ENCODE results near the gene ANKS1B.
"Not testable (repeated sequence)": the region's sequence is repeated elsewhere in the genome, so short reads cannot be mapped to it uniquely, and the experiment has no call there.

The ANKS1B gene

DNA sequence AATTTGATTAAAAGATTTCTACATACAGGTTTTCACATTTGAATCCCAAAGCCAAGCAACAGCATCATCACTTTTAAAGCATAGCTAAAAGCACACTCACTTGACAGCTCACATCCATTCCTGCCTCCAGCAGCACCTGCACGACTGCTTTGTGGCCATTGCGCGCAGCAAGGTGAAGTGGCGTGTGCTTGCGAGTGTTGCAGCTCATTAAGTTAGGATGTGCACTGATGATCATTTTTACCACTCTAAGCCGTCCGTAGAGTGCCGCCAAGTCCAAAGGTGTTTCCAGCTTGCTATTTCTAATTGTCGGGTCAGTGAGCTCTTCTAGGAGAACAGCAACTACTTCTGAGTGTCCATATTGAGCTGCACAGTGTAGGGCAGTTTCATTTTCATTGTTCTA, 178.4 kb downstream of the ANKS1B start:
- no peaks in the 10 kb centered on the region for H3K36me3 ChIP-seq (ENCODE audit: insufficient read depth, low read length)
- no peaks in the 10 kb centered on the region for H3K9me2 ChIP-seq (replicated peaks; ENCODE audit: low read depth, low read length)
- H3K27me3 ChIP-seq (ENCODE audit: insufficient read depth, low read length, poor library complexity, severe bottlenecking) = no peaks in the 10 kb centered on the region
- no peaks in the 10 kb centered on the region for H3K79me2 ChIP-seq (ENCODE audit: insufficient read depth, low read length)
- no peak overlapping the region for H2AFZ ChIP-seq (ENCODE audit: low read length)
- no peaks in the 10 kb centered on the region for H3K4me1 ChIP-seq (ENCODE audit: insufficient read depth, low read length, poor library complexity, severe bottlenecking)
- no peak overlapping the region for H3K4me2 ChIP-seq (ENCODE audit: low read depth, low read length, poor library complexity, severe bottlenecking)
- no peaks in the 10 kb centered on the region for H3K9me3 ChIP-seq (ENCODE audit: insufficient read depth, low read depth, low read length)
- no peak overlapping the region for H3K9ac ChIP-seq (ENCODE audit: low read depth, low read length, poor library complexity, severe bottlenecking)
- TF ChIP-seq EZH2phosphoT487 (IDR thresholded peaks at IDR 0.05; ENCODE audit: borderline replicate concordance) = no peak
- no peak overlapping the region for H3K4me3 ChIP-seq (ENCODE audit: low read length, poor library complexity, severe bottlenecking)
- H3F3A ChIP-seq (ENCODE audit: low read depth) = no peaks in the 10 kb centered on the region
- no peaks in the 10 kb centered on the region for H4K20me1 ChIP-seq (ENCODE audit: insufficient read depth, low read length, poor library complexity, severe bottlenecking)

DNA sequence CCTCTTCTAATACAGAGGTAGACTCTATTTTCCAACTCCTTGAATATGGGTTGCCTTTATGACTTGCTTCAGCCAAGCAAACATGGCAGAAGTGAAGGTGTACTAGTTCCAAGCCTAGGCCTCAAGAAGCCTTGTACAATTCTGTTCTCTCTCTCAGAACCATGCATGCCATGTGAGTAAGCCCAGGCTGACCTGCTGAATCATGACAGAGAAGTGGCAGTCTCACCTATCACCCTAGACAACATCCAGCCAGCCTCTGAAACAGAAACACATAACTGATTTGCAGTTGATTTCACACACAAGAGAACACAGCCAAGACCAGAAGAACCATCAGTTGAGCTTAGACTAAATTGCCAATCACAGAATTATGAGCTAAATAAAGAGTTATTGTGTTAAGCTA, 180.0 kb downstream of the ANKS1B start:
- Histone ChIP-seq H3K9ac (ENCODE audit: low read depth, low read length, poor library complexity, severe bottlenecking) (no peak overlapping the region), H3K79me2 (ENCODE audit: insufficient read depth, low read length) (no peaks in the 10 kb centered on the region), H3K27me3 (ENCODE audit: insufficient read depth, low read length, poor library complexity, severe bottlenecking) (no peaks in the 10 kb centered on the region), H3K4me1 (ENCODE audit: insufficient read depth, low read length, poor library complexity, severe bottlenecking) (no peaks in the 10 kb centered on the region), H3F3A (ENCODE audit: low read depth) (no peaks in the 10 kb centered on the region), H3K9me2 (replicated peaks; ENCODE audit: low read depth, low read length) (no peaks in the 10 kb centered on the region), H3K36me3 (ENCODE audit: insufficient read depth, low read length) (no peaks in the 10 kb centered on the region), H3K4me3 (ENCODE audit: low read length, poor library complexity, severe bottlenecking) (no peak overlapping the region), H2AFZ (ENCODE audit: low read length) (no peak overlapping the region), H3K9me3 (ENCODE audit: insufficient read depth, low read depth, low read length) (no peaks in the 10 kb centered on the region), H4K20me1 (ENCODE audit: insufficient read depth, low read length, poor library complexity, severe bottlenecking) (no peaks in the 10 kb centered on the region), H3K4me2 (ENCODE audit: low read depth, low read length, poor library complexity, severe bottlenecking) (no peak overlapping the region)
- no peak for TF ChIP-seq CTCF (conservative IDR thresholded peaks at IDR 0.05; ENCODE audit: low read length)
- TF ChIP-seq EZH2phosphoT487 (IDR thresholded peaks at IDR 0.05; ENCODE audit: borderline replicate concordance) = no peak

- Histone ChIP-seq H3K79me2 (ENCODE audit: insufficient read depth, low read length) (no peaks in the 10 kb centered on the region), H3K4me1 (ENCODE audit: insufficient read depth, low read length, poor library complexity, severe bottlenecking) (no peaks in the 10 kb centered on the region), H3K9me3 (ENCODE audit: insufficient read depth, low read depth, low read length) (no peaks in the 10 kb centered on the region), H3K27me3 (ENCODE audit: insufficient read depth, low read length, poor library complexity, severe bottlenecking) (no peaks in the 10 kb centered on the region), H3K36me3 (ENCODE audit: insufficient read depth, low read length) (no peaks in the 10 kb centered on the region), H3F3A (ENCODE audit: low read depth) (no peaks in the 10 kb centered on the region), H3K4me2 (ENCODE audit: low read depth, low read length, poor library complexity, severe bottlenecking) (no peak overlapping the region), H4K20me1 (ENCODE audit: insufficient read depth, low read length, poor library complexity, severe bottlenecking) (no peaks in the 10 kb centered on the region), H2AFZ (ENCODE audit: low read length) (no peak overlapping the region), H3K4me3 (ENCODE audit: low read length, poor library complexity, severe bottlenecking) (no peak overlapping the region), H3K9ac (ENCODE audit: low read depth, low read length, poor library complexity, severe bottlenecking) (no peak overlapping the region), H3K9me2 (replicated peaks; ENCODE audit: low read depth, low read length) (no peaks in the 10 kb centered on the region)
- no peak for TF ChIP-seq CTCF (conservative IDR thresholded peaks at IDR 0.05; ENCODE audit: low read length)
Measured at GRCh38 chr12:99800605-99801004, 184.1 kb downstream of the ANKS1B start.

GRCh38 chr12:99797931-99798330, 186.8 kb downstream of the ANKS1B start:
- not testable (repeated sequence) for H3F3A ChIP-seq (ENCODE audit: low read depth); H2AFZ ChIP-seq (ENCODE audit: low read length); H3K9ac ChIP-seq (ENCODE audit: low read depth, low read length, poor library complexity, severe bottlenecking); H3K9me2 ChIP-seq (replicated peaks; ENCODE audit: low read depth, low read length); H3K27me3 ChIP-seq (ENCODE audit: insufficient read depth, low read length, poor library complexity, severe bottlenecking); H4K20me1 ChIP-seq (ENCODE audit: insufficient read depth, low read length, poor library complexity, severe bottlenecking); H3K4me2 ChIP-seq (ENCODE audit: low read depth, low read length, poor library complexity, severe bottlenecking); H3K9me3 ChIP-seq (ENCODE audit: insufficient read depth, low read depth, low read length); H3K4me1 ChIP-seq (ENCODE audit: insufficient read depth, low read length, poor library complexity, severe bottlenecking); H3K79me2 ChIP-seq (ENCODE audit: insufficient read depth, low read length); H3K36me3 ChIP-seq (ENCODE audit: insufficient read depth, low read length); H3K4me3 ChIP-seq (ENCODE audit: low read length, poor library complexity, severe bottlenecking)
